SIG-M5 treated with dmso at 0.1 percent for 504 hours (cell line): ENCODE measurements around the gene BARHL1.

Experiments
- DNase-seq: peaks from one replicate; lab custom pipeline; 2025; ENCODE audit not compliant: unreplicated experiment; lab: John Stamatoyannopoulos, UW

The BARHL1 gene

GRCh38 chr9:132586830-132587591 lies 4.6 kb downstream of the BARHL1 start:
- no peak for DNase-seq

GRCh38 chr9:132587592-132587955 lies 5.2 kb downstream of the BARHL1 start:
- DNase-seq, result no peak

GRCh38 chr9:132588098-132588497 lies 5.7 kb downstream of the BARHL1 start:
- no peak for DNase-seq

- no peak for DNase-seq
Measured at GRCh38 chr9:132588501-132589147, 6.2 kb downstream of the BARHL1 start.

GRCh38 chr9:132589148-132590036 lies 7.0 kb downstream of the BARHL1 start:
- no peak for DNase-seq

- no peak for DNase-seq
Measured at GRCh38 chr9:132590037-132590317, 7.6 kb downstream of the BARHL1 start.

GRCh38 chr9:132590318-132591182 lies 8.1 kb downstream of the BARHL1 start:
- no peak for DNase-seq

- DNase-seq, result no peak
Measured at GRCh38 chr9:132591244-132591643, 8.8 kb downstream of the BARHL1 start.

- no peak for DNase-seq
Measured at GRCh38 chr9:132591751-132592314, 9.4 kb downstream of the BARHL1 start.

- no peak for DNase-seq
Measured at GRCh38 chr9:132592451-132592850, 10.0 kb downstream of the BARHL1 start.

- DNase-seq, result no peak
Measured at GRCh38 chr9:132594412-132594811, 12.0 kb downstream of the BARHL1 start.

- DNase-seq, result no peak
Measured at GRCh38 chr9:132595319-132595718, 12.9 kb downstream of the BARHL1 start.

GRCh38 chr9:132596200-132596599 lies 13.8 kb downstream of the BARHL1 start:
- peak; percentile 31 for DNase-seq

GRCh38 chr9:132597073-132597775 lies 14.8 kb downstream of the BARHL1 start:
- no peak for DNase-seq

- no peak for DNase-seq
Measured at GRCh38 chr9:132600326-132600984, 18.0 kb downstream of the BARHL1 start.

GRCh38 chr9:132602207-132602606 lies 19.8 kb downstream of the BARHL1 start:
- no peak for DNase-seq

GRCh38 chr9:132605387-132605786 lies 23.0 kb downstream of the BARHL1 start:
- DNase-seq, result no peak

GRCh38 chr9:132606066-132606465 lies 23.7 kb downstream of the BARHL1 start:
- DNase-seq, result no peak

GRCh38 chr9:132609184-132609583 lies 26.8 kb downstream of the BARHL1 start:
- DNase-seq, result no peak

- no peak for DNase-seq
Measured at GRCh38 chr9:132609829-132610228, 27.4 kb downstream of the BARHL1 start.
